ENCODE results near the gene IRS4. TPM values are rescaled to one million over a fixed set of nuclear protein-coding genes. Genes with fewer than 3 reads are reported as not detected.

Gene IRS4
- not detected in 2 replicates for total RNA-seq

GRCh38 chrX:108736509-108737479 lies at the start of gene IRS4:
TSS of gene IRS4 (minus strand) at chrX:108736563.

Data from smooth muscle cell of the pulmonary artery (primary cell).